ENCODE results near the gene PARVB.
A peak's percentile ranks its signal among the peaks of the same experiment; 100 is the strongest.

Gene PARVB, protein sequence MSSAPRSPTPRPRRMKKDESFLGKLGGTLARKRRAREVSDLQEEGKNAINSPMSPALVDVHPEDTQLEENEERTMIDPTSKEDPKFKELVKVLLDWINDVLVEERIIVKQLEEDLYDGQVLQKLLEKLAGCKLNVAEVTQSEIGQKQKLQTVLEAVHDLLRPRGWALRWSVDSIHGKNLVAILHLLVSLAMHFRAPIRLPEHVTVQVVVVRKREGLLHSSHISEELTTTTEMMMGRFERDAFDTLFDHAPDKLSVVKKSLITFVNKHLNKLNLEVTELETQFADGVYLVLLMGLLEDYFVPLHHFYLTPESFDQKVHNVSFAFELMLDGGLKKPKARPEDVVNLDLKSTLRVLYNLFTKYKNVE

DNA sequence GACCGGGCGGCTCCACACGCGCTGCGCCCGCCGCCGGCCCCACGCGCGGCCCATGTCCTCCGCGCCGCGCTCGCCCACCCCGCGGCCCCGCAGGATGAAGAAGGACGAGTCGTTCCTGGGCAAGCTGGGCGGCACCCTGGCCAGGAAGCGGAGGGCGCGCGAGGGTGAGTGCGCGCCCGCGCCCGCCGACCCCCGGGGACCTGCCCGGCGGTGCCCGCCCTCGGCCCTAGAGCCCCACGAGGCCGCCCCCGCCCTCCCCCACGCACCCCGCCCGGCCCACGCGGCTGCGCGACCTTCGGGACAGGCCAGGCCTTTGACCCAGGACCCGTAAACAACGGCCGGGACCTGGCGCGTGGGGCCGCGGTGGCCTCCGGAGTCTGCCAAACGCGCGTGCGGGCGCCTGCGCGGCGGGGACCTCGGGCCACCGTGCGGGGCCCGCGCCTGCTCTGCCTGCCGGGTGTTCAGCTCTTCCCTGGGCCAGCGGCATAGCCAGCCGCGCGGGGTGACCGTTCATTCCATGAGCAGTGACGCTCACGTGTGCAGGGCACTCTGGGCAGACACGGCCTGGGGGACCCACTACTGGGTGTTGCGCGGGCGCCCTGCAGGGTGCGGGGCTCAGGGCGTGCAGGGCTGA is at the start of gene PARVB:
TSS of gene PARVB (plus strand) at position 15 of the 634 bp plus-strand sequence. CDS start at position 53, 38 bp downstream.
- no peak for DNase-seq (ENCODE audit: low spot score)

DNA sequence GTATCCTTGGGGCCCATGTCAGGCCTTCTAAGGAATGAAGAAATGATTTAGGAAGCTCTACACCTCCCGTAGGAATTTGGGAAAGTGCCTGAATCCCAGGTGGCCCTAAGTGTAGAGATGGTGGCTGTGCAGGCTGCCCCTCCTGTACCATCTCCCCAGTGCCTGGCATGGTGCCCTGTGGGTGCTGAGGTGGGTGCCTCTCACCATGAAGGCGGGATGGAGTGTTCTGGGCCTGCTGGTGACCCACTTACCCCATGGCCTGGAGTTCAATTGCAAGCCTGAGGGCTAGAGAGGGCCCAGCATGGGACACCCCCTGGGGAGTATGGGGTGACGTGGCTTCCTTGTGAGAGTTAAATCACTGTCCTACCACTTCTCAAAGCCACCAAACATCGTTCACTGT is 49.1 kb upstream of the PARVB start:
- DNase-seq (ENCODE audit: low spot score), result no peak

DNA sequence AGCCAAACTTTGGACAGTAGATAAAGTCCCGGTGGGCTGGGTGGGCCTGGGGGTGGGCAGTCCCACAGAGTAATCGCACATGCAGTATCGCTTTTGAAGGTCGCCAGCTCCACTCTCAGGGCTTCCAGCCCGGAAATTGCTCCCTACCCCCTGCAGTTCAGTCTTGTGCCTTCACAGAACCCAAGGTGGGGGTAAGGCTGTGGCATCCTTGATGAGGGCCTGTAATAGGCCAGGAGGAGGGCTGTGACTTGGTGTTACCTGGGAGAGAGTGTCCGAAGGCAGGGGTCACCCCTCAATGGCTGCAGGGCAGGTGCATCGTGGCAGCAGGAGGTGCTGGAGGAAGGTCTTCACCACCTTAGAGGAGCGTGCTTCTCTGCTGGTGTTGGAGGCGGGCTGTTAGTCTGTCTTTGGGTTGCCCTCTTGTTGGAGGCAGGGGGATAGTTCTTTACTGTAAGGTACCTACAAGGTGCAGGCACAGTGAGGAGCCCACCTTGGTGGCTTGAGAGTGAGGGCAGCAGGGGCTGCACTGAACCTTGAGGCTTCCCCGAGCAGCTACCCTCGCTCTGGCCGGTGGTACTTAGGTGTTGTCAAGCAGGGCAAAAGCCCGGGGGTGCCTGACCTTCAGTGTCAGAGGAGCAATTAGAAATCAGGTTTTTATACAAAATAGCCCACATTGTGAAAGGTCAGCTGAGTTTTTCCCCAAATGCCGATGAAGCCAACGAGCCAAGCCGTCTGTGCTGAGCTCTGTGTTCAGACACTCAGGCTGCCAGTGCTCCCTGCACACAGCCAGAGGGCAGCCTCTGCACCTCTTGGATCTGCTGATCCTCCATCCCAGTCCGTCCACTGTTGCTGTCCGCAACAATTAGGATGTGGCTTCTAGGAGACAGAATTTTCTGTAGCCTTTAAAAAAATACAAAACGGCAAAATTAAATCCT is 47.0 kb upstream of the PARVB start:
- DNase-seq (ENCODE audit: low spot score), result no peak

DNA sequence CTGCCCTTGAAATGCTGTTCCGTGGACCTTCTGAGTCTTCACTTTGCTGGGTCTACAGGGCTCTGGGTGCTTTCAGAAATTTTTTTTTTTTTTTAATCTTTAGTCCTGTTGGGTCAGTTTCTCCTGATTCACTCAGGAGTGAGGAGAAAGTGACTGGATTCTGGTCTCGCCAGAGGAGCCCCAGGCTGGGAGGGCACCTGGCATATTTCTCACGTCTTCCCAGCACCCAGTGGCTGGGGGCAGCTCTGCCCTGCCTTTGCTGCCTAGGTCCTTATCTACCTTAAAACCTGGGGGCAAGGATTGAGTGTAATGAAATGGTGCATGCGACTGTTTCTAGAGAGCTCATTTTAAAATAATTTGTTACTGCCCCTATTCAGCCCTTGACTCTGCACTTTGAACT is 45.5 kb upstream of the PARVB start:
- DNase-seq (ENCODE audit: low spot score), result no peak

DNA sequence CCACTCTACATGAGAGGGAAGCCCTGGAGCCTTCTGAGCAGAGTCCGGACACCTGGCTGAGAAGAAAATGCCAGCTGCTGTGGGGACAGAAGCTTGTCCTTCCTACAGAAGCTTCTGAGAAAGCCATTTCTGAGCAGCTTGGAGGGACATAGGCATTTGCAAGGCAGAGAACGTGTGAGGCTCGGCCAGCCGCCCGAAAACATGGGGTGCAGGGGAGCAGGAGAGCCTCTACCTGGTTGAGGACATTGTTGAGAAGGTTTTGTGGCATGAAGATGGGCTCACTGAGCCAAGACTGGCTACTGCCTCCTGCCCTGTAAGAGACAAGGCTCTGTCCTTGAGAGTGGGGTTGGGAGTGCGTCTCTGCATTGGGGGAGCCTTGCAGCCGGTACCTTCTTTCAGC is 43.5 kb upstream of the PARVB start:
- no peak for DNase-seq (ENCODE audit: low spot score)

DNA sequence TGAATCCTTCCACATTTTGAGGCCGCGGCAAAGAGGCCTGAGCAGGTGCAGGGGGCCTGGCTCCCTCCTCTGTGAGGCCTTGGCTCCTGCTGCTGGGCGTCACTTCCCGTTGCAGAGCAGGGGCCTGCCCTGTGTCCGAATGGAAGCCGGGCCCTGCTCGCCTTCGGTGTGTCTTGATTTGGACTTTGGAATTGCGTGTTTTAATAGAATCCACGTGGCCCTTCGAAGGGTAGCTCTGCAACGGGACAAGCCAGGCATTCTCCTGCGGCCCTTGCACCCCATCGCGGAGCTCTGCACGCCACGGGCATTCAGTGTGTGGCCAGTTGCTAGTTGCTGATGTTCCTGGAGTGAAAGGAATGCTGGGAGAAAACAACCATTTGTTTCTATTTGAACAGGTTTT is 43.1 kb upstream of the PARVB start:
- no peak for DNase-seq (ENCODE audit: low spot score)

DNA sequence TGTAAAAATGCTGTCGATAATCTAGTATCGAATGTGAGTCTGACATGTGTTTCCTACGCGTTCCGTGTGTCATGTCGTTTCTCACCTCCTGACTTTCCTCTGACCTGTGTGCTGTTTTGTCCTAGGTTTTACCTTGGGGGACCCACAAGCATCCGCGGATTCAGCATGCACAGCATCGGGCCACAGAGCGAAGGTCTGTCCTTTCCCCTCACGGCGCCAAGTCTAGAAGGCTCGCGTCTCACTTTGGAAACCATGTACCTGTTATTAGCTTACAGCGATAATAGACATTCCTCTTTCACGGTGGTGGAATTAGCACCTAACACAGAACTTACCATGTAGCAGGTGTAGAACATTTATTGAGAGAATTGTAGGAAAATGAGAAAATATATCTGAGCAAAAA is 40.3 kb upstream of the PARVB start:
- no peak for DNase-seq (ENCODE audit: low spot score)

DNA sequence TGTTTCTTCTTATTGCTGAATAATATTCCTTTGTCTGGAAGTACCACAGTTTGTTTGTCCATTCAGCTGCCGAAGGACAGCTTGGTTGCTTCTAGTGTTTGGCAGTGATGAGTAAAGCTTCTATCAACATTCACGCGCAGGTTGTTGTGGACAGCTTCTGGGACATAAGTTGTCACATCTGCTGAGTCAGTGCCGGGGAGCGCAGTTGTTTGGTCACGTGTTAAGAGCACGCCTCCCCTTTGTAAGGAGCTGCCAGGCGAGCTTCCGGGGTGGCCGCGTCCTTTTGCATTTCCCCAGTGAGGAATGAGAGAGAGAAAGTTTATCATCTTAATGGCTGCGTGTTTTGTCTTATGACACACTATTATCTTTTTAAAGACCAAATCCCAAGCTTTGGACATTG is 38.6 kb upstream of the PARVB start:
- no peak for DNase-seq (ENCODE audit: low spot score)

DNA sequence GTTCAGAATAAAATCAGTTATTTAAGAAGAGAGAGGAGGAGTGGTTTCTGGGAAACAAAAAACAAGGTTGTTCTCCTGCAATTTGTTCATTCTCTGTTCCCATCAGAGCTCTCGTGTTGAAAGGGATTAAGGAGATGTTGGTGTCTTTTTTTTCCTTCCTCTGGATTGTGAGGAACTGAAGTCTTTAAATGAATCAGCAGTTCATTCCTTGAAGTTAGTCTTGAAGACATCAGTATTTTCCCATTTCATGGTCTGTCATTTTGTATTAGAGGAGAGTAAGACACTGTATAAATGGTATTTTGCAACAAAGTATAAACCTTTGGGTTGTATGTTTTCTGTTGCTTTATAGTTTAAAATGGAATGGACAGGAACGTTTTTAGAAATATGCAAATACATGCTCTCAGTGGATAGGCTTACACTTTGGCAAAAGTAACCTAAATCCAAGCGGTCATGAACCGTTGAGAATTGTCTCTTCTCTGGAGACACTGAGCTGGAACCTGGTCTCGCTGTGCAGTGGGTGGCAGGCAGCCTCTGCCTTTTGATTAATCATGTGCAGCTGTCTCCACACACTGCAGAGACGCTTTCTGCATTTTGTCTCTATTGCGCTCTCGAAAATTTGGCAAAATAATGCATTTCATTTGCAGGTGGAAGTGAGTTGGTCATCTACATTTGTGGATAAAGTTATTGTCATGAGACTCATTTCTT is 35.8 kb upstream of the PARVB start:
- no peak for DNase-seq (ENCODE audit: low spot score)

DNA sequence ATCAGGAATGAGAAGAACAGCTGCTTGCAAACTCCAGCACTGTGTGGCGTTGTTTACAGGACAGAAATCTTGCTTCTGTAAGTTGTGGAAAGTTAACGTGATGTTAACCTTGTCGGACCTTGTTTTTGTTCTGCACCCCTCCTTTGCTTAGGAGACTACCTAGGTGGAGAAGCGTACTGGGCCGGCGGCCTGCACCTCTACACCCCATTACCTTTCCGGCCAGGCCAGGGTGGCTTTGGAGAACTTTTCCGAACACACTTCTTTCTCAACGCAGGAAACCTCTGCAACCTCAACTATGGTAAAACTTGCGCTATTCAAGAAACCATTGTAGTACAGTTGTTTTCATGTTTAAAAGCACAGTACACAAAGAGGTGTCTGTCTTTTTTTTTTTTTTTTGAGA is 35.1 kb upstream of the PARVB start:
- no peak for DNase-seq (ENCODE audit: low spot score)

DNA sequence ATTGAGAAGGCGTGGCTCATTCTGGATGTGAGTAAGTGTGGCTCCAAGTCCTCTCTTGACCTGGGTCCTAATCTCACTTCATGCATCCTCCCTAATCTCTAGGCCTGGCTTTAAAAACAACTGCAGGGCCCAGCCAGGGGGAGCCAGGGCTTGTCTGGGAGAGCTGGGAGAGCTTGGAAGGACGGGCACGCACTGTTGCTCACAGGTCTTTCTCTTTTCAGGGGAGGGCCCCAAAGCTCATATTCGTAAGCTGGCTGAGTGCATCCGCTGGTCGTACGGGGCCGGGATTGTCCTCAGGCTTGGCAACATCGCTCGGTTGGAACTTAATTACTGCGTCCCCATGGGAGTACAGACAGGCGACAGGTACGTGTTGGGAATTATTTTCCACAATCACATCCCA is 34.1 kb upstream of the PARVB start:
- no peak for DNase-seq (ENCODE audit: low spot score)

DNA sequence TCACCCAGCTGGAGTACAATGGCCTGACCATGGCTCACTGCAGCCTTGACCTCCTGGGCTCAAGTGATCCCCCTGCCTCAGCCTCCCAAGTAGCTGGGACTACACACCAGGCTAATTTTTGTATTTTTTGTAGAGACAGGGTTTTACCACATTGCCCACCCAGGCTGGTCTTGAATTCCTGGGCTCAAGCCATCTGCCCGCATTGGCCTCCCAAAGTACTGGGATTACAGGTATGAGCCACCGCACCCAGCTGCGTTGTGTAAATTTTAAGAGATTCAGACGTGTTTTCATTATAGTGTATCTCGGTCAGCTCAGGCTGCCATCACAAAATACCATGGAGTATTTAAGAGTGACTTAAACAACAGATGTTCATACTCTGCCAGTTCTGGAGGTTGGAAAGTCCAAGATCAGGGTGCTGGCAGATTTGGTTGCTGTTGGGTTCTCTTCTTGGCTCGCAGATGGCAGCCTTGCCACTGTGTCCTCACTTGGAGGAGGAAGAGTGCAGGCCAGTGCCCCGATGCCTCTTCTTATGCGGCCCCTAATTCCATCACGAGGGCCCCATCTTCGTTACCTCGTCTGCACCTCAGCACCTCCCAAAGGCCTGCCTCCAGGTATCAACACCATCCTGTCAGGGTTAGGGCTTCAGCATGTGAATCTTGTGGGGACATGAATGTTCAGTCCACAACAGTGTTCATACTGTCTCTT is 32.6 kb upstream of the PARVB start:
- DNase-seq (ENCODE audit: low spot score), result no peak

DNA sequence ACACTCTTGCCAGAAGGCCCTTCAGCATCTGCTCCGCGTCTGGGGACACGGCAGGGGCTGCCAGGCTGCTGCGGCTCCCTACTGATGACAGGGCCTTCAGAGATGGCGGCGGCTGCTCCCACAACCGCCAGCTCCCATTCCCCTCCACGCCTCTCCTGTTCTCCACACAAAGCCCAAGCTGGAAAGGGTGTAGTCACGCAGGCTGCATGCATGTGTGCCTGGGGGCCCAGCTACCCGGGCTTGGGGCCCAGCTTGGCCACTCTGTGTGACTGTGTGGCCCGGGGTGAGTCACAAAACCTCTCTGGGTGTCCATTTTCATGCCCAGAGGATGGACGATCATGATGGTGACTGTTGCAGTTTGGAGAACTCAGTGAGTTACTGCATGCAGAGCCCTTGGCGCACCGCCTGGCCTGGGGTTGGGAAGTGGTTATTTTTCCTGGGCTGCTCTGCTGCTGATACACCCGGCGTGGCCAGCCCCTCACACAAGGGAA is 31.7 kb upstream of the PARVB start:
- no peak for DNase-seq (ENCODE audit: low spot score)

DNA sequence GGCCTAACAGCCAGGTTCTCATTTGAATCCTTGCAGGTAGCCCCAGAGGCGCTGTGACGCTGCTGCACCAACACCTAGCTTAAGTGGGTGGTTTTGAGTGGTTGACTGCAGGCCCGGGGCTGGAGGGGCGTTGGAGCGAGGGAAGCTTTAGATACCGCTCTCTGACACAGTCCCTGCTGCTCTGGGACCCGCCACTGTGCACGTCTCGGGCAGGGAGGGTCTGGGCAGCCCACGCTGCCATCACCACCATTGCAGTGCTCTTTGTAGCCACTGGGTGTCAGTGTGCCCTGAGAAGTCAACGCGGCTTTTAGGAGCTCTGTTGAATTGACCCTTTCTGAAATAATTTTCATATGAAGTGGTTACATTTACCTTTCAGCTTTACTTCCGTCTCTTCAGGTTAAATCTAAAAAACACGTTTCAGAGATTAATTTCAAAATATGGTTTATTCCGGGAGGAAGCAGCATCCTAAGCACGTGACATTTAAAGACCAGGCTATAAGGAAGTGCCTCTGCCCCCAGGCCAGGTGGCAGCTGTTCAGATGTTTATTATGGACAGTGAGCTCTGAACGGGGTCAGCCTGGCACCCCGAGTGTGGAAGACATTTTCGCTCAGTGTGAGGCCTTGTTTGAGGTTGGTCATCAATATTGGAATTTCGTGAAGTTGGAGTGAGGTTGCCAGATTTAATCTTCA is 30.9 kb upstream of the PARVB start:
- DNase-seq (ENCODE audit: low spot score), result peak; percentile 65

DNA sequence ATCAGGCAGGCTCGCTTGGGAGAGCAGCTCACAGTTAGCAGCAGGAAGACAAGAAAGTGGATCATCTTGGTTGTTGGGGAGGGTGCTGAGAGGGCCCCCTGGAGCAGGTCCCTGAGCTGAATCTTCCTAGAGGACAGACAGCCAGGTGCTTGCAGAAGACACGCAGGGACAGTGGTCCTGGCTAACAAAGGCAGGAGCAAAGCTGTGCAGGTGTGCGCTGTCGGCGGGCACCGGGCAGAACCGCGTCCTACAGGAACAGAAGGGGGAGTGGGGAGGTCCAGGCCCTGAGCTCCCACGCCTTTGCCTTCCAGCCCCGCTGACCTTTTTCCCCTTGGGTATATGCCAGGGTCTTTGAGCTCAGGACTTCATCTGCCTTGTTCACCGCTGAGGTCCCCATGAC is 30.1 kb upstream of the PARVB start:
- no peak for DNase-seq (ENCODE audit: low spot score)

DNA sequence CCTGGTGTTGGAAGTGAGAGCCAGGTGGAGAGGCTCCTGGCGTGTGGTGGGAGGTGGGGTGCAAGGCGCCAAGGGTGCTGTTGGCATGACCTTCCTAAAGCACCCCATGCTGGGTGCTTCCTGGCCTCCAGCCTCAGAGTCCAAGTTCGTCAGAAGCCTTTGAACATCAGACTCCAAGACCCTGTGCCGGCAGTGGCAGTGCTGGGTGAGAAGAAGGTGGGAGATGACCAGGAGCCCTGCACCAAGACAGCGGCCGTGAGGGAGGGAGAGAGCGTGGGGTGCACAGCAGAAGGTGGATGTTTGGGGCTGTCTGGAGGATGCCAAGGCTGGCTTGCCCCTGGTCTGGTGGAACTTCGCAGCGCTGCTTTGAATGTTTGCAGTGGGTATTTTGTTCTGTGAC is 29.7 kb upstream of the PARVB start:
- no peak for DNase-seq (ENCODE audit: low spot score)

DNA sequence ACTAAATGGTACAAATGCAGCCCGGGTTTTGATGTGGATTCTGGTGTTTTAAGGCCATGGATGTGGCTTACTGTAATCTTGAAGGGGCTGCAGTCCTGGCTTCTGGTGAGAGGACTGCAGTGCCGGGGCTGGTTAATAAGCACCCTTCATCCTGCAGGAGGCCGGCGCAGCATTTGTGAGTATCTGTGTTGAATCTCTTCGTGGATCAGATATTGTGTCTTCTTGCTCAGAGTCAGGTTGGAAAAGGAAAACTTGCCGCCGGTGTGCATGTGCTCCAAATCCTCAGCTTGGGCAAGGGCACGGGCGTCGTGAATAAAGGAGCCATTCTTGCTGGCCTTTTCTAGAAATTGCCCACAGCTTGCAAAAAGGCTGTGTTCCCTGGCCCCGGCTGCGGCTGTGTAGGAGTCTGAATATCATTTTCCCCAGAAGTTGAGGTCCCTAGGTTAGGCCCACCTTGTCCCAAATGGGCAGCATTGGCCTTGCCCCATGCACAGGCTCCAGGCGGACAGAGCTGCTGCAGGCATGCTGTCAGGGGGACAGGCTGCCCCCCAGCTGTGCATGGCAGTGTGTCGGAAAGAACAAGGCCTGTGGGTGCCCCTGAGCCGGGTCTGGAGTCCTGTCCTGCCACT is 28.9 kb upstream of the PARVB start:
- no peak for DNase-seq (ENCODE audit: low spot score)

DNA sequence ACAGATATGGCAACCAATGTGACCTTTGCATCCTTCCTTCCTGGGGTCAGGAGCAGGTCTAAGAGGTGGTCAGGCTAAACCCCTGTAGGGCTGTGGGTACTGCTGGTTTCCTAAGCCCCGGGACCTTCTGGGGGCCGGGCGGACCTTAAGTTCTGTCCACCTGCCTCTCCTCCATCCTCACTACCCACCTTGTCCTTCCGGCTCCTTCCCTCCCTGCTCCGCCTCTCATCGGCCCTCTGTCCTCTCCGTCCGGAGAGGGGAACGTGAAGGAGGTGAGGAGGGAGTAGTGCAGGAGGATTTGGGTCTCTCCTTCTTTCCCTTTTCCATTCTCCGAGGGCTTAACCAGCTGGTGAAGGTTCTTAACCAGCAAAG is 28.3 kb upstream of the PARVB start:
- no peak for DNase-seq (ENCODE audit: low spot score)

DNA sequence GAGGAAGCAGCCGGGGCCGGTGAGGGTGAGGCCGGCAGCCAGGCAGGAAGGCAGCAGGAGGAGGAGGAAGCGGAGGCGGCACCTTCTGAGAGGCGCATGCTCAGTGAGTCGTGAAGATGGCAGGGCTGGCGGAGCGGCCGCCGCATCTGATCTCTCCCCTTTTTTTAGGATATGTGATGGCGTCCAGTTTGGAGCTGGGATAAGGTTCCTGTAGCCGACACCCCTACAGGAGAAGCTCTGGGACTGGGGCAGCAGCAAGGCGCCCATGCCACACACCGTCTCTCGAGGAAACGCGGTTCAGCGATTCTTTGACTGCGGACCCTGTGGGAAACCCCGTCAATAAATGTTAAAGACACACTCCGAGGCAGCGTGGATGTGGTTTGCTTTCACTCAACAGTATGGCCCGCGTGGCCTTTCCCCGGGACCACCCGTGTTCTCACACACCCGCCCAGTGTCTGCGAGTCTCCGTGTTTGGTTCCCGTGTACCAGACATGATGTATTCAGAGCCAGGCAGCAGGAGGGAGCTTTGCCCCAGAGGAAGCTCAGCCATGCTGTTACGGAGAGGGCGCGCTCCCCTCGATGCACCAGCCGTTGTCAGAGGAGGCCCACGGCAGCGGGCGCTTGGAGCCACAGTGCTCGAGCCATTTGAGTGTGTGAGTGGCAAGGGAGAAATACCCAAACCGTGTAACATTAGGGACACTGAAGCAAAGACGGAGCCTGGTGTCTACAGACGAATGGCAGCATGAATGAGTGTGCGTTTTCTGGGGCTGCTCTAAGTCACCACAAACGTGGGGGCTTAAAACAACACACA is 27.7 kb upstream of the PARVB start:
- DNase-seq (ENCODE audit: low spot score), result peak; percentile 66

DNA sequence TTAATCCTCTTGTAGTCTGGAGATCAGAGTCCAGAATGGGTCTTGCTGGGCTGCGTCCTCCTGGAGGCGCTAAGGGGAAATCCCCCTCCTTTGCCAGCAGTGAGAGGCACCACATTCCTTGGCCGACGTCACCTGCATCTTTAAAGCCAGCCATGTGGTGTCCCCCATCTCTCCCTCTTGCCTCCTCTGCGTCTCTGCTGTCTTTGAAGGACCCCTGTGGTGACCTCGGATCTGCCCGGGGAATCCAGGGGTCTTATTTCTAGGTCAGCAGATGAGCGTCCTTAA is 27.2 kb upstream of the PARVB start:
- DNase-seq (ENCODE audit: low spot score), result no peak

Measured in CD4-positive, alpha-beta T cell treated with Interleukin-15 for 4 hours (primary cell).